DOHH2 (cell line): Measurements from ENCODE around the gene CLSTN1.

ENCODE experiments used
- H3F3A ChIP-seq: fragments of 200-600 bp; sonication (generic), shearing (Covaris generic); 2 replicates; pipeline ENCODE4 v1.6.0; 2016; ENCODE audit warnings: antibody characterized with exemption, mild to moderate bottlenecking; ENCODE audit not compliant: control insufficient read depth, insufficient read depth
- H3K27ac ChIP-seq: fragments of 200-600 bp; sonication (generic); 2 replicates; pipeline ENCODE4 v1.5.1; 2014; ENCODE audit warnings: low read depth, mild to moderate bottlenecking, low read length, moderate library complexity
- H3K27me3 ChIP-seq: fragments of 200-600 bp; sonication (generic); 2 replicates; pipeline ENCODE4 v1.6.1; 2014; ENCODE audit warnings: mild to moderate bottlenecking, low read length, mixed read lengths; ENCODE audit not compliant: control insufficient read depth
- H3K36me3 ChIP-seq: fragments of 200-600 bp; sonication (generic); 2 replicates; pipeline ENCODE4 v1.6.1; 2014; ENCODE audit warnings: mild to moderate bottlenecking, low read length, moderate library complexity, mixed read lengths; ENCODE audit not compliant: control insufficient read depth
- H3K4me1 ChIP-seq: fragments of 200-600 bp; sonication (generic); 2 replicates; pipeline ENCODE4 v1.6.1; 2014; ENCODE audit warnings: mild to moderate bottlenecking, low read length, mixed read lengths; ENCODE audit not compliant: control insufficient read depth
- H3K4me2 ChIP-seq: fragments of 200-600 bp; sonication (generic); 2 replicates; pipeline ENCODE4 v1.6.0; 2014; ENCODE audit warnings: mild to moderate bottlenecking, low read length, moderate library complexity
- H3K4me3 ChIP-seq: fragments of 200-600 bp; sonication (generic); 2 replicates; pipeline ENCODE4 v1.5.1; 2014; ENCODE audit warnings: mild to moderate bottlenecking, low read length, mixed read lengths
- H3K79me2 ChIP-seq: fragments of 200-600 bp; sonication (generic); 2 replicates; pipeline ENCODE4 v1.6.1; 2014; ENCODE audit warnings: mild to moderate bottlenecking, low read length, mixed read lengths; ENCODE audit not compliant: control insufficient read depth
- H3K9me2 ChIP-seq: fragments of 200-600 bp; sonication (generic); replicated peaks from 2 replicates; pipeline ENCODE4 v1.6.1; 2014; ENCODE audit warnings: mild to moderate bottlenecking, low read length, mixed read lengths; ENCODE audit not compliant: control insufficient read depth
- H3K9me3 ChIP-seq: fragments of 200-600 bp; sonication (generic); 2 replicates; pipeline ENCODE4 v1.6.1; 2014; ENCODE audit warnings: antibody characterized with exemption, low read length, mixed read lengths; ENCODE audit not compliant: control insufficient read depth, insufficient read depth
- H4K20me1 ChIP-seq: fragments of 200-600 bp; sonication (generic); 2 replicates; pipeline ENCODE4 v1.6.0; 2014; ENCODE audit warnings: low read depth, mild to moderate bottlenecking, antibody characterized with exemption, low read length, moderate library complexity; ENCODE audit not compliant: control insufficient read depth, insufficient read depth
- EZH2phosphoT487 ChIP-seq: fragments of 200-600 bp; sonication (generic); IDR thresholded peaks from 2 replicates; pipeline ENCODE4 v1.6.1; 2017; ENCODE audit warnings: borderline replicate concordance, mild to moderate bottlenecking, antibody characterized with exemption, low read length, moderate library complexity, mixed read lengths
- TF ChIP-seq, protein P1 (sequence below): fragments of 200-600 bp; sonication (generic); IDR thresholded peaks from one replicate; pipeline ENCODE4 v1.5.1; 2014; ENCODE audit warnings: antibody characterized with exemption, mild to moderate bottlenecking, low read depth, low read length; ENCODE audit not compliant: poor library complexity, severe bottlenecking

CLSTN1 gene

GRCh38 chr1:9852410-9853248 lies 28.9 kb upstream of the CLSTN1 start:
- Histone ChIP-seq H4K20me1 (no peaks in the 10 kb centered on the region), H3F3A (peaks cover 22% of the 10 kb centered on the region), H3K4me2 (peak overlapping the region; percentile 97), H3K27me3 (no peaks in the 10 kb centered on the region), H3K27ac (no peak overlapping the region), H3K36me3 (peaks cover 37% of the 10 kb centered on the region), H3K79me2 (peaks cover 37% of the 10 kb centered on the region), H3K9me3 (peaks cover 18% of the 10 kb centered on the region), H3K4me3 (peak overlapping the region; percentile 81), H3K9me2 (no peaks in the 10 kb centered on the region), H3K4me1 (peaks cover 61% of the 10 kb centered on the region)
- TF ChIP-seq, protein P1, sequence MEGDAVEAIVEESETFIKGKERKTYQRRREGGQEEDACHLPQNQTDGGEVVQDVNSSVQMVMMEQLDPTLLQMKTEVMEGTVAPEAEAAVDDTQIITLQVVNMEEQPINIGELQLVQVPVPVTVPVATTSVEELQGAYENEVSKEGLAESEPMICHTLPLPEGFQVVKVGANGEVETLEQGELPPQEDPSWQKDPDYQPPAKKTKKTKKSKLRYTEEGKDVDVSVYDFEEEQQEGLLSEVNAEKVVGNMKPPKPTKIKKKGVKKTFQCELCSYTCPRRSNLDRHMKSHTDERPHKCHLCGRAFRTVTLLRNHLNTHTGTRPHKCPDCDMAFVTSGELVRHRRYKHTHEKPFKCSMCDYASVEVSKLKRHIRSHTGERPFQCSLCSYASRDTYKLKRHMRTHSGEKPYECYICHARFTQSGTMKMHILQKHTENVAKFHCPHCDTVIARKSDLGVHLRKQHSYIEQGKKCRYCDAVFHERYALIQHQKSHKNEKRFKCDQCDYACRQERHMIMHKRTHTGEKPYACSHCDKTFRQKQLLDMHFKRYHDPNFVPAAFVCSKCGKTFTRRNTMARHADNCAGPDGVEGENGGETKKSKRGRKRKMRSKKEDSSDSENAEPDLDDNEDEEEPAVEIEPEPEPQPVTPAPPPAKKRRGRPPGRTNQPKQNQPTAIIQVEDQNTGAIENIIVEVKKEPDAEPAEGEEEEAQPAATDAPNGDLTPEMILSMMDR = no peak
- no peak for TF ChIP-seq EZH2phosphoT487

DNA sequence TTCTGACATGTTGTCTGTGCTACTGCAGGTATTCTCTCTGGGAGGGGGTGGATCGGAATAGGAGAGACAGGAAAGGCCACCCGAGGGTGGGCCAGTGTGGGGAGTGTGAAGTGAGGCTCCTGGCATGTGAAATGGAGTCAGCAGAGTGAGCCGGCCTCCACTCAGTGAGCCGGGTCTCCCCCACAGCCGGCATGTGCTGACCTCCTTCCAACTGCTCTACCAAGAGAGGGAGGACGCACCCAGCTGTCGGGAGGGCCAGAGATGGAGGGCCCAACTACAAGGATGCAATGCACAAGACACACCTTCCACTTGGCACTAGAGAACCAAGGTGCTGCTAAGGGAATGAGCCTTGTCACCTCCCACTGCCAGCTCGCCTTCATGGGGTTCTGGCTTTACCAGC lies 28.2 kb upstream of the CLSTN1 start:
- peaks cover 67% of the 10 kb centered on the region for H3K4me1 ChIP-seq
- no peaks in the 10 kb centered on the region for H3K9me2 ChIP-seq
- peaks cover 37% of the 10 kb centered on the region for H3K79me2 ChIP-seq
- H3K27ac ChIP-seq = no peak overlapping the region
- TF ChIP-seq, protein P1 = no peak
- no peak for TF ChIP-seq EZH2phosphoT487
- H3K27me3 ChIP-seq = no peaks in the 10 kb centered on the region
- H3K4me2 ChIP-seq = peak overlapping the region; percentile 97
- H4K20me1 ChIP-seq = no peaks in the 10 kb centered on the region
- peaks cover 22% of the 10 kb centered on the region for H3F3A ChIP-seq
- peak overlapping the region; percentile 81 for H3K4me3 ChIP-seq
- peaks cover 18% of the 10 kb centered on the region for H3K9me3 ChIP-seq
- H3K36me3 ChIP-seq = peaks cover 37% of the 10 kb centered on the region

GRCh38 chr1:9850442-9851162 lies 26.8 kb upstream of the CLSTN1 start:
- Histone ChIP-seq H3K9me3 (peaks cover 18% of the 10 kb centered on the region), H3K36me3 (peaks cover 37% of the 10 kb centered on the region), H3K9me2 (no peaks in the 10 kb centered on the region), H3K4me2 (peak overlapping the region; percentile 97), H3F3A (peaks cover 17% of the 10 kb centered on the region), H3K4me3 (peak overlapping the region; percentile 81), H4K20me1 (no peaks in the 10 kb centered on the region), H3K4me1 (peaks cover 76% of the 10 kb centered on the region), H3K79me2 (peaks cover 37% of the 10 kb centered on the region), H3K27me3 (no peaks in the 10 kb centered on the region), H3K27ac (peak overlapping the region; percentile 100)
- TF ChIP-seq, protein P1 = no peak
- TF ChIP-seq EZH2phosphoT487 = no peak
